ENCODE measurements around the gene SLC43A3. TPM values are rescaled to one million over a fixed set of nuclear protein-coding genes. Genes with fewer than 3 reads are reported as not detected.
A peak's percentile ranks its signal among the peaks of the same experiment; 100 is the strongest.

The SLC43A3 gene
- total RNA-seq, 2 donors from 2014 or later = 86.9 to 308 TPM

DNA sequence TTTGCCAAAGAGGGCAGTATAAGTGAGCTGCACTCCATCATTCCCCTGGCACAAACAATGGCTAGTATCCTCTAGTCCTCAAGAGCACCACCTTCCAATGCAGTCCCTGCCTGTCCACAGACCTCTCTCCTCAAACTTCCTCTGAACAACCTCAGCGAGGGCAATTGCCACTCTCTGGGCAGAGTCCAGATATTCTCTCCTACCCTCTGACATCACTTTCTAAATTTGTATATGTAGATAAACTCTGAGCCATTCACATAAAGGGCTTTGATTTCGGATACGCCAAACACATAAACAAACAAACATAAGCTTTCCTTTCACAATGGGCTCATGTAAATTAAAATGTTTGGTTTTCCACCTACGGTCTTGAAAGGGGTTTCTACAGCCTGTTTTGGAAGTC lies 3.0 kb upstream of the SLC43A3 start:
- peaks cover 0 to 4% of the 10 kb centered on the region in 2 donors for H3K27me3 Mint-ChIP-seq
- H3K4me1 Mint-ChIP-seq (ENCODE audit: low read depth in 2 of 2) = peaks cover 36 to 44% of the 10 kb centered on the region in 2 donors
- no peak for ATAC-seq
- H3K36me3 Mint-ChIP-seq = no peaks in the 10 kb centered on the region
- DNase-seq (ENCODE audit: low spot score) = no peak
- no peaks in the 10 kb centered on the region for H3K9me3 Mint-ChIP-seq
- peak overlapping the region in 1 of 2 donors; percentile 5 for H3K27ac Mint-ChIP-seq
- no peak overlapping the region for H3K4me3 Mint-ChIP-seq

DNA sequence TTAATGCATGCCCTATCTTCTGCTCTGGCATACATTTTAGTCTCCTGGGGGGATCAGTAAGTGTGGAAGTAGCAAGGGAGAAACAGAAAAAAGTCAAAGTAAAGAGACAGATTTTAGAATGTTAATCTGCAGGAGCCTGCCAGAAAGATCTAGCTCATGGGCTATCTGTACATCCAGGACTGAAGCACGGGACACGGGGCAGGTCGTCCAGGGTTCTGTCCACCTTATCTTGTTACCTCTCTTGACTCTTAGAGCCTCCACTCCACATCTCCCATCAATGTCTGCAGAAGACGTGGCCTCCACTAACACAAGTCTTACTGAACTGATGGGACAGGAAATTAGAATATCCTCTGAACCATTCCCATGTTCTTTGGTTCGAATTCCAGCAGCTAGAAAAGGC lies 1.7 kb upstream of the SLC43A3 start:
- DNase-seq (ENCODE audit: low spot score) (no peak), ATAC-seq (no peak)
- no peak overlapping the region for H3K4me3 Mint-ChIP-seq
- peaks cover 49 to 54% of the 10 kb centered on the region in 2 donors for H3K4me1 Mint-ChIP-seq (ENCODE audit: low read depth in 2 of 2)
- H3K27ac Mint-ChIP-seq = peak overlapping the region in 1 of 2 donors; percentile 49
- H3K27me3 Mint-ChIP-seq = no peaks in the 10 kb centered on the region
- H3K36me3 Mint-ChIP-seq = peaks cover 4% of the 10 kb centered on the region
- no peaks in the 10 kb centered on the region for H3K9me3 Mint-ChIP-seq

DNA sequence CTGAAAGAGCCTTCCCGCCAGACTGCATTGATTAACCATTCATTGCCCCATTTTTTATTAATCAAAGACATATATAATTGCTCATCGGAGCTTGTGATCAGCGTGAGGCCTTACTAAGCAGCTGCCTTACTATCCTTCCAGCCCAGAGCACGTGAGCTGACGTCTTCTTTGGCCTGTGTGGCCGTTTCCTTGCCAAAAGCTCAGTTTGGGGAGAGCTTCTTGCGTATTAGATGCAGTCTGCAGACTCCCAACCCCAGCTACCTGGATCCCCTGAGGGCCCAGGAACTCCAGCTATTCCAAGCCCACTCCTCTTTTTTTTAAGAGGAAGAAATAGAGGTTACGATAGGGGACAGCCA lies 784 bp upstream of the SLC43A3 start:
- Mint-ChIP-seq H3K27me3 (no peaks in the 10 kb centered on the region), H3K27ac (peak overlapping the region; percentile 90 to 94), H3K4me1 (ENCODE audit: low read depth in 2 of 2) (peaks cover 54 to 56% of the 10 kb centered on the region in 2 donors), H3K36me3 (peaks cover 14% of the 10 kb centered on the region), H3K4me3 (peak overlapping the region; percentile 96), H3K9me3 (no peaks in the 10 kb centered on the region)
- no peak for DNase-seq (ENCODE audit: low spot score)
- ATAC-seq = no peak

DNA sequence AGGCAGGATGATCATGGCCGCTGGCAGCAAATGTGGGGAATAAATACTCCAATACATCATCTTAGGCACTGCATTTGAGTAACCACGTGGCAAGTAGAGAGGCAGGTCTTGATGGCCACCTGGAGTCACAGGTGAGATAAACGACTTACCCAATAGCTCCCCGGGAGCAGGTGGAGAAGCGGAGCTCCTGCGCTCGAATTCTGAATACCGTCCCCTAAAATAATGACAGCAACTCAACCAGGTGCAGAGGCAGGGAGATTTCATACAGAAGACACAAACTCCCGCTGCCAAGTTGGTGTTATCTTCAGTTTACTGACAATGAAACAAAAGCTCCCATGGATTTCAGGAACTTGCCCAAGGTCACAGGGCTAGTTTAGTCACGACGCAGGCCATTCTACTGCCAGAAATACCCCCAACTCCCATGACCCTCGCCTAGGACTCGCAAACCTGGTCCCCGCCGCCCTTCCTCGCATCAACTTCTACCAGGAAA lies 437 bp downstream of the SLC43A3 start:
- H3K9me3 Mint-ChIP-seq = no peaks in the 10 kb centered on the region
- no peak for ATAC-seq
- peak overlapping the region; percentile 96 for H3K4me3 Mint-ChIP-seq
- DNase-seq (ENCODE audit: low spot score) = no peak
- H3K27me3 Mint-ChIP-seq = no peaks in the 10 kb centered on the region
- peak overlapping the region; percentile 90 to 94 for H3K27ac Mint-ChIP-seq
- peaks cover 26% of the 10 kb centered on the region for H3K36me3 Mint-ChIP-seq
- peaks cover 56 to 57% of the 10 kb centered on the region in 2 donors for H3K4me1 Mint-ChIP-seq (ENCODE audit: low read depth in 2 of 2)

DNA sequence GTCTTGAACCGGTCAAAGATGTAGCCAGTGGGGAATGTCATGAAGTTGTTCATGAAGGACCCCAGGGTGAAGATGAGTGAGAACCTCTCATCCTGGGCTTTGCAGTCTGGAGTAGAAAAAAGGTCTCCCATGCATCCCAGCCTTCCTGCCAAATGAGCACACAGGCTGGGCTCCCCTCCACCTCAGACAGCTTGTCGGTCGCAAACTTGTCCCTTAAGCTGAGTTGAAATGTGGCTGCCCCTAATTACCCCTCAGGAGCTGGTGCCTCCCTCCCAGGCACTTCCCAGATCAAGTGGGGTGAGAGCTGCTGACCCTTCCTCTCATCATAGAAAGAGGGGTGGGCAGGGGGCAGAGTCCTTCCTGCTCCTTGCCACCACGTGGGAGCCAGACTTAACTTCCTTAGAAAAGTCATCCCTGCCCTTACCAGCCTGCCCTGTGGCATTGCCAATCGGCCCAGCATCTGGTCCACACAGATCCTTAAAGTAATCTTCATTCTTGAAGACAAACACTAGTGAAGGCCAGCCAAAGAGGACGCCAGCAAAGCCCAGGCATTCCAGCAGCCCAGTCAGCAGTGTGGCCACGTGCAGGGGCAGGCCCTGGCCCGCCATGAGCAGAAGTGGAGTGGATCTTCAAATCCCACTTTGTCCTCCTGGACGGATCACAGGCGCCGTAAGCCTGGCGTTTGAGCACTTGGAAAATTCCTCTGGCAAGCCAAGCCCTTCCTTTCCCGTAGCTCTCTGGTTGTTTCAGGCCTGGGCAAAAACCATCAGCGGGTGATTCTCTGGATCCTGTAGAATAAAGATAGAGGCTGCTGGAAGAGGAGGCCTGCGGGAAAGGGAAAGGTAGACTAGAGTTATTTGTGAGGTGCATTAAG lies 1.1 kb downstream of the SLC43A3 start:
- H3K36me3 Mint-ChIP-seq = peaks cover 27% of the 10 kb centered on the region
- peak overlapping the region; percentile 96 for H3K4me3 Mint-ChIP-seq
- ATAC-seq = no peak
- DNase-seq (ENCODE audit: low spot score) = no peak
- no peaks in the 10 kb centered on the region for H3K27me3 Mint-ChIP-seq
- no peaks in the 10 kb centered on the region for H3K9me3 Mint-ChIP-seq
- peak overlapping the region; percentile 90 to 94 for H3K27ac Mint-ChIP-seq
- H3K4me1 Mint-ChIP-seq (ENCODE audit: low read depth in 2 of 2) = peaks cover 62% of the 10 kb centered on the region in 2 donors

DNA sequence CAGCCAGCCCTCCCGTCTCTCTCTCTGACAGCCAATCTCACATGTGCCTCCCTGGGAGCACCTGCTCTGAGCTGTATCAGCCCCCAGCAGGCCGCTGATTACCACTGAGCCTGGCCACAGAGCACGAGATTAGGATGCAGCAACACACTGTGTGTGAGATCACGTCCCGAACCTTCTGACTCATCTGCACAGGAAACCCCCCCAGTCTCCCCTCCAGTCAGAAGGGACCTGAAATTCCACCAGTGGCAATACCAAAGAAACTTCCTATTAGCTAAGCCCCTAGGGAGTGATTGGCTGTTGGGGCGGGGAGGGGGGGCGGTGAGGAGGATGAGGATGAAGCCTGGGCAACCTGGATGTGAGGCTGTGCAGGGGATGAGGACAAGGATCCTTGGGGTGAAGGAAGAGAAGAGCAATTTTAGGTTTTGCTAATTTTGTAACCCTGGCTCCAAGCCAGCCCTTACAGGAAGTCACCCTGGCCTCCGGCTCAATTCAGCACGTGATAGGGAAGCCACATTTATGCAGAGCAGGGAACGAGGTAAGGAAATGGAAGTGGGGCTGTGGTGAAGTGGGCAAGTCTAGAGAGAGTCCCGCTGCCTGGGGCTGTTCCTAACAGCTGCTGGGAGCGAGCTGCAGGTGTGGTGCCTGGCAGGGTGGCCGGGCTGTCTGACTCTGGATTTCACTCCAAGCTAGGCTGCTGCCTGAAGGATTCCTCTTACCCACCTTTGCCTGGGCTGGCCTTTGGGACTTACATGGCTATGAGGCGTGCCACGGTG lies 1.9 kb downstream of the SLC43A3 start:
- Mint-ChIP-seq H3K27ac (peak overlapping the region; percentile 90 to 94), H3K27me3 (no peaks in the 10 kb centered on the region), H3K36me3 (peaks cover 30% of the 10 kb centered on the region), H3K4me1 (ENCODE audit: low read depth in 2 of 2) (peaks cover 66% of the 10 kb centered on the region in 2 donors), H3K4me3 (peak overlapping the region; percentile 96), H3K9me3 (no peaks in the 10 kb centered on the region)
- ATAC-seq (peak; percentile 94 to 95), DNase-seq (ENCODE audit: low spot score) (peak; percentile 94)

DNA sequence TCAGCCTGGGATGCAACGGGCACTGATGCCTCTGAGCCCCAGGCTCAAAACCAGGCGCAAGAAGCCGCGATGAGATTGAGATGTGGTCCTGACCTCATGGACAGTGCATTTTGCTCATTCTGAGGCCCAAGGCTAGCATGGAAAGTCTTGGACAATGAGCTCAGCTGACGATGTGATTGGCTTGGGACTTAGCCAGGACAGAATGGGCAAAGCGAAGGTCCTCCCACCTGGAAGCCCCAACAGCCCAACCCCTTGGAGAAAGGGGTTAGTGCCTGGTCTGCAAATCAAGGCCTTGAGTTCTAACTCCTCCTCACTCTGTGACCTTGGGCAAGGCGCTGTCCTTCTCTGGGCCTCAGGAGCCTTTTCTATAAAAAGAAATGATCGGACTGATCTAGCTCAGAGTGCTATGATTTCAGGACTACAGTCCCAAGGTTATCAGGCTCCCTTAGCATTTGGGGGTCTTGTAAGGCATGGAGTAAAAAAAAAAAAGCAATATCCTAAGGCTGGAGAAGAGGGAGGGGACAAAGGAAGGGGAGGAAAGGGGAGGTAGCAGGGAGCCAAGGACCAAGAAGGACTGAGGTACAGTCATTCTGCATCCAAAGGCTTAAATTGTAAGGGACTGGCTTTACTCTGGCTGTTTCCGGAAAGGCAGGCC lies 2.7 kb downstream of the SLC43A3 start:
- Mint-ChIP-seq H3K36me3 (peaks cover 31% of the 10 kb centered on the region), H3K9me3 (no peaks in the 10 kb centered on the region), H3K27ac (peak overlapping the region; percentile 90 to 94), H3K4me3 (peak overlapping the region; percentile 96), H3K27me3 (no peaks in the 10 kb centered on the region), H3K4me1 (ENCODE audit: low read depth in 2 of 2) (peaks cover 67% of the 10 kb centered on the region in 2 donors)
- ATAC-seq (no peak), DNase-seq (ENCODE audit: low spot score) (no peak)

DNA sequence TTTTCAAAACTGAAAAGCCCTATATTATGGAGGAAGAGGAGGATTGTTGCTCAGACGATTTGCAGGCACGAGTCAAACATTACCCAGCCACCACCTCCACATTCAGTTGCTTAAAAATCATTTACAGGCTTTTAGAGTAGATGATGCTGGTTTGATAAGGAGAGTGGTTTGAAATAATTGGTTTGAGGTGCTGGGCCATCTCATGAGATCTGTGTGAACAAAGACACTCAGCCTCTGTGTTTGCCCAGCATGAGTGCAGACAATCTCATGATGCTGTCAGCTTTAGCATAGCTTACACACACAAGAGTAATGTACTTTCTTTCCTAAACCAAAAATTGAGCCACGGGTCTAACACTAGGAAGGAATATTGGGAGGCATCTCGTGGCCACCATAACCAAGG lies 4.3 kb downstream of the SLC43A3 start:
- DNase-seq (ENCODE audit: low spot score) = no peak
- H3K27ac Mint-ChIP-seq = peak overlapping the region; percentile 90 to 94
- H3K36me3 Mint-ChIP-seq = peaks cover 33% of the 10 kb centered on the region
- no peak for ATAC-seq
- H3K27me3 Mint-ChIP-seq = no peaks in the 10 kb centered on the region
- H3K4me1 Mint-ChIP-seq (ENCODE audit: low read depth in 2 of 2) = peaks cover 63 to 65% of the 10 kb centered on the region in 2 donors
- no peaks in the 10 kb centered on the region for H3K9me3 Mint-ChIP-seq
- peak overlapping the region; percentile 96 for H3K4me3 Mint-ChIP-seq

DNA sequence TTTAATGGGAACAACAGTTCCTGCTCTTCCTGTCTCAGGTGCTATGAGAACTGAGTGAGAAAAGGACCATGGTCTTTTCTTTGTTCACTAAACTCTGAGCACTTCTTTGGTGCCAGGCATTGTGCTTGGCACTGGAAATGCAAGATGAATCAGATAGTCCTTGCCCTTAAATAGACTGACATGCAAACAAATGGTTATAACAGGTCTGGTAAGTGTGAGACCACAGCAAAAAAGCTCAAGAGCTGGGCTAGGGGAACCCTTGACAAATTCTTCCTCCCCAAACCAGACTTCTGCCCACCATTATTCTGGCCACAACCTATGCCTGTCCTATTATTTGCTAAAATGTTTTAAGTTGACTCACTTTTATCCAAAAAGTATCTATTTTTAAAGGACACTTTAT lies 5.1 kb downstream of the SLC43A3 start:
- Mint-ChIP-seq H3K9me3 (no peaks in the 10 kb centered on the region), H3K27ac (peak overlapping the region; percentile 90 to 94), H3K4me1 (ENCODE audit: low read depth in 2 of 2) (peaks cover 57 to 58% of the 10 kb centered on the region in 2 donors), H3K4me3 (peak overlapping the region; percentile 96), H3K27me3 (no peaks in the 10 kb centered on the region), H3K36me3 (peaks cover 41% of the 10 kb centered on the region)
- no peak for DNase-seq (ENCODE audit: low spot score)
- peak; percentile 22 to 24 for ATAC-seq

DNA sequence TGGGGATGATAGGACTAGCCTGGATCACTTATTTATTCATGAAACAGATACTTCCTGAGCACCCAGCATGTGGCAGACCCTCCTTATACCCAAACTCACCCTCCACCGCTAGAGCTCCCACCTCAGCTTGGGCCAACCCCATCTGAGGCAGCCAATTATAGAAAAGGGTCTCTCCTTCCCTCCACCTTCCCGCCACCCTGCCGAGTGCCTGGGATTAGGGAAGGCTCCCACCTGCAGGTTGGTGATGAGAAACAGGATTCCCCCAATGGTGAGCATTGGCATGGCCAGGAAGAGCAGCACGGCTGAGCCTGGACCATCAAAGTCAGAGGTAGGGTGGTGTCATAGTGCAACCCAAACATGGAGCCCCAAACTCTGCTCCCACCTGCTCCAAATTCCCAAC lies 5.9 kb downstream of the SLC43A3 start:
- no peak for ATAC-seq
- peak overlapping the region; percentile 96 for H3K4me3 Mint-ChIP-seq
- H3K9me3 Mint-ChIP-seq = no peaks in the 10 kb centered on the region
- peak overlapping the region; percentile 90 to 94 for H3K27ac Mint-ChIP-seq
- H3K4me1 Mint-ChIP-seq (ENCODE audit: low read depth in 2 of 2) = peaks cover 52% of the 10 kb centered on the region in 2 donors
- H3K36me3 Mint-ChIP-seq = peaks cover 47% of the 10 kb centered on the region
- H3K27me3 Mint-ChIP-seq = no peaks in the 10 kb centered on the region
- DNase-seq (ENCODE audit: low spot score) = no peak

DNA sequence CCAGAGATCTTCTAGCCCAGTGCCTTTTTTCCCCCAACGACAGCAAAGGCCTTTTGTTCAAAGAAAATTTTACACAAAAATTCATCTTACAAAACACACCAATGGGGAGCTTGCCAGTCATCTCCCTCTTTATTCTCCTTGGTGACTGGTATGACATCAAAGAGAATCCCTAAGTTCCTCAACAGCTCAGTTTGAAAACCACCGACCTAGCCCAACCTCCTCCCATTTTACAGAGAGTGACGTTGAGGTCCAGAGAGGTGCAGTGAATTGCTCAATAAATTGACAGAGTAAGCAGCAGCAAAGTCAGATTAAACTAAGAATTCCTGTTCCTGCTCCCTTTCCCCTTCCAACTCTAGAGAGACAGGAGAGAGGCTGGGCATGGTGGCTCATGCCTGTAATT lies 7.8 kb downstream of the SLC43A3 start:
- ATAC-seq (no peak), DNase-seq (ENCODE audit: low spot score) (no peak)
- Mint-ChIP-seq H3K9me3 (no peaks in the 10 kb centered on the region), H3K4me1 (ENCODE audit: low read depth in 2 of 2) (peaks cover 41 to 42% of the 10 kb centered on the region in 2 donors), H3K4me3 (no peak overlapping the region), H3K27ac (no peak overlapping the region), H3K36me3 (peaks cover 57% of the 10 kb centered on the region), H3K27me3 (no peaks in the 10 kb centered on the region)

DNA sequence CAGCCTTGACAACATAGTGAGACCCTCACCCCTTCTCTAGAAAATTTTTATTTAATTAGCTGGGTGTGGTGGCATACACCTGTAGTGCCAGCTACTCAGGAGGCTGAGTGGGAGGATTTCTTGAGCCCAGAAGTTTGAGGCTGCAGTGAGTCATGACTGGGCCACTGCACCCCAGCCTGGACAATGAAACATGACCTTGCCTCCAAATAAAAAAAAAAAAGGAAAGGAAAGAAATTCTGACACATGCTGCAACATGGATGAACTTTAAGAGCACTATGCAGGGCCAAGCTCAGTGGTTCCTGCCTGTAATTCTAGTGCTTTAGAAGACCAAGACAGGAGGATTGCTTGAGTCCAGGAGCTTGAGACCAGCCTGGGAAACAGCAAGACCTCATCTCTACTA lies 8.8 kb downstream of the SLC43A3 start:
- no peaks in the 10 kb centered on the region for H3K9me3 Mint-ChIP-seq
- H3K4me1 Mint-ChIP-seq (ENCODE audit: low read depth in 2 of 2) = peaks cover 38 to 40% of the 10 kb centered on the region in 2 donors
- DNase-seq (ENCODE audit: low spot score) (no peak), ATAC-seq (no peak)
- peaks cover 58% of the 10 kb centered on the region for H3K36me3 Mint-ChIP-seq
- no peaks in the 10 kb centered on the region for H3K27me3 Mint-ChIP-seq
- no peak overlapping the region for H3K4me3 Mint-ChIP-seq
- H3K27ac Mint-ChIP-seq = no peak overlapping the region

DNA sequence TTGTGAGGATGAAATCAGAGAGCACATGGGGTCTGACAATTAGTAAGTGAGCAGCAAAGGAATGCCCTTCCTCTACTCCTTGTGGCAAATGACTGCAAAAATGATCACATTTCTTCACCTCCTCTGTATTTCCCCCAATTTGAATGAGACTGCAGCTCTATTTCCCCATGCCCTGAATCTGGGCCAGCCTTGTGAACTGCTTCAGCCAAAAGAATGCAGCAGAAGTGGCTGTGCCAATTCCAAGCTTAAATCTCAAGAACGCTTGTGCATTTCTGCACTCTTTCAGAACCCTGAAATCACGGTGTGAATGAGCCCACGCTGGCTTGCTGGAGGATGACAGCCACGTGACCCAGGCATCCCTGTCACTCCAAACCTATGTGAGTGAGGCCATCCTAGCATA lies 9.9 kb downstream of the SLC43A3 start:
- Mint-ChIP-seq H3K4me1 (ENCODE audit: low read depth in 2 of 2) (peaks cover 27 to 29% of the 10 kb centered on the region in 2 donors), H3K27ac (peak overlapping the region in 1 of 2 donors; percentile 3), H3K27me3 (no peaks in the 10 kb centered on the region), H3K36me3 (peaks cover 53% of the 10 kb centered on the region), H3K4me3 (no peak overlapping the region), H3K9me3 (no peaks in the 10 kb centered on the region)
- ATAC-seq (no peak), DNase-seq (ENCODE audit: low spot score) (no peak)

All from natural killer cell treated with Interleukin-12 subunit alpha and Interleukin-12 subunit beta and Interleukin-15 and Interleukin-18, amount 100 ng/mL, for 72 hours (primary cell).